Hepatocyte (in vitro differentiated cells): ENCODE data around the gene RPP25.

Experiments used
- EZH2 ChIP-seq: fragments of 200-600 bp; sonication (generic); IDR thresholded peaks from 2 replicates; pipeline ENCODE4 v1.6.1; 2016; ENCODE audit warnings: antibody characterized with exemption, mild to moderate bottlenecking, borderline replicate concordance
- EZH2phosphoT487 ChIP-seq: fragments of 200-600 bp; sonication (generic); IDR thresholded peaks from one replicate; pipeline ENCODE4 v1.6.1; 2018; ENCODE audit warnings: antibody characterized with exemption, mild to moderate bottlenecking, low read depth, moderate library complexity; ENCODE audit not compliant: unreplicated experiment, severe bottlenecking
- TF ChIP-seq, protein P1 (sequence below): fragments of 200-600 bp; sonication (generic); IDR thresholded peaks from 2 replicates; pipeline ENCODE4 v1.5.1; 2016; ENCODE audit warnings: antibody characterized with exemption, mild to moderate bottlenecking; ENCODE audit not compliant: poor library complexity

DNA sequence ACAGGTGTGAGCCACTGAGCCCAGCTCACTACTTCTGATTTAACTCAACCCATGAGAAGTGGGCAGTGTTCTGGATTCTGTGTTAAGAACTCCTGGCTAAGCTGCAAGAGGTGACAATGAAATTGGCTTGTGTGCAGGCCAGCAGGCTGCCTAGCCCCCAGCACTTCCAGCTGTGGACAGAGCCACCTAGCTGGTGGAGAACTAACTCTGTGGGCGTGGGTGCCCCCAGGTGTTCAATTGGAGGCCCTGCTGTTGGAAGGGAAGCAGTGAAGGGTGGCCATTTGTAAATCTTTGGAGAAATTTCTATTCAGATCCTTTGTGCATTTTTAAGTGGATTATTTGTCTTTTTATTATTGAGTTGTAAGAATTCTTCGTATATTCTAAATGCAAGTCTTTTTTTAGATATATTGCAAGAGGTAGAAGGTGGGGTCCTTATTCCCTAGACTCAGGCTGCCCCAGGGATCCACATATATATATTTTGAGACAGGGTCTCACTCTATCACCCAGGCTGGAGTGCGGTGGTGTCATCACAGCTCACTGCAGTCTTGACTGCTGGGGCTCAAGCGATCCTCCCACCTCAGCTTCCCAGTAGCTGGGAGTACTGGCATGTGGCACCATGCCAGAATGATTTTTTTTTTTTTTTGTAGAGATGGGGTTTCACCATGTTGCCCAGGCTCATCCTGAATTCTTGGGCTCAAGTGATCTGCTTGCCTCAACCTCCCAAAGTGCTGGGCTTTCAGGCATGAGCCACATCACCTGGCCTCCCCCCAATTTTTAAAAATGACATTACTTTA is 31.6 kb upstream of the RPP25 start:
- TF ChIP-seq, protein P1, sequence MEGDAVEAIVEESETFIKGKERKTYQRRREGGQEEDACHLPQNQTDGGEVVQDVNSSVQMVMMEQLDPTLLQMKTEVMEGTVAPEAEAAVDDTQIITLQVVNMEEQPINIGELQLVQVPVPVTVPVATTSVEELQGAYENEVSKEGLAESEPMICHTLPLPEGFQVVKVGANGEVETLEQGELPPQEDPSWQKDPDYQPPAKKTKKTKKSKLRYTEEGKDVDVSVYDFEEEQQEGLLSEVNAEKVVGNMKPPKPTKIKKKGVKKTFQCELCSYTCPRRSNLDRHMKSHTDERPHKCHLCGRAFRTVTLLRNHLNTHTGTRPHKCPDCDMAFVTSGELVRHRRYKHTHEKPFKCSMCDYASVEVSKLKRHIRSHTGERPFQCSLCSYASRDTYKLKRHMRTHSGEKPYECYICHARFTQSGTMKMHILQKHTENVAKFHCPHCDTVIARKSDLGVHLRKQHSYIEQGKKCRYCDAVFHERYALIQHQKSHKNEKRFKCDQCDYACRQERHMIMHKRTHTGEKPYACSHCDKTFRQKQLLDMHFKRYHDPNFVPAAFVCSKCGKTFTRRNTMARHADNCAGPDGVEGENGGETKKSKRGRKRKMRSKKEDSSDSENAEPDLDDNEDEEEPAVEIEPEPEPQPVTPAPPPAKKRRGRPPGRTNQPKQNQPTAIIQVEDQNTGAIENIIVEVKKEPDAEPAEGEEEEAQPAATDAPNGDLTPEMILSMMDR, result peak; percentile 56
- TF ChIP-seq EZH2phosphoT487 (no peak), EZH2 (no peak)
